GM23338 (cell line): ENCODE results near the gene CXorf49. TPM values are rescaled to one million over a fixed set of nuclear protein-coding genes. Genes with fewer than 3 reads are reported as not detected.
"Not testable (repeated sequence)": the region's sequence is repeated elsewhere in the genome, so short reads cannot be mapped to it uniquely, and the experiment has no call there.

Experiments
- ATAC-seq: fragments of 200-7000 bp; cut with Tn5 transposase; 3 replicates; pipeline ENCODE4 v1.9.1; 2020
- DNase-seq: peaks from one replicate; pipeline ENCODE4 v3.0.0-alpha.2; 2015; ENCODE audit warnings: low spot score
- H2AFZ ChIP-seq: fragments of 200-600 bp; sonication (generic); 2 replicates; pipeline ENCODE4 v1.8.0; 2016; ENCODE audit warnings: antibody characterized with exemption, mild to moderate bottlenecking, moderate library complexity
- H3F3A ChIP-seq: fragments of 200-600 bp; sonication (generic); replicated peaks from 2 replicates; pipeline ENCODE4 v1.8.0; 2017; ENCODE audit warnings: antibody characterized with exemption, mixed run types, low read depth
- H3K27ac ChIP-seq: fragments of 200-600 bp; sonication (generic); 2 replicates; pipeline ENCODE4 v1.6.1; 2016; ENCODE audit warnings: low read depth
- H3K27me3 ChIP-seq: fragments of 200-600 bp; sonication (generic); 2 replicates; pipeline ENCODE4 v1.8.0; 2016; ENCODE audit warnings: mild to moderate bottlenecking, mixed run types, moderate library complexity; ENCODE audit not compliant: insufficient read depth
- H3K36me3 ChIP-seq: fragments of 200-600 bp; sonication (generic); 2 replicates; pipeline ENCODE4 v1.8.0; 2016; ENCODE audit warnings: mild to moderate bottlenecking; ENCODE audit not compliant: insufficient read depth
- H3K4me1 ChIP-seq: fragments of 200-600 bp; sonication (generic); 2 replicates; pipeline ENCODE4 v1.8.0; 2016; ENCODE audit warnings: mild to moderate bottlenecking, moderate library complexity; ENCODE audit not compliant: insufficient read depth
- H3K4me2 ChIP-seq: fragments of 200-600 bp; sonication (generic); 2 replicates; pipeline ENCODE4 v1.7.1; 2017; ENCODE audit warnings: mixed run types
- H3K4me3 ChIP-seq: fragments of 200-600 bp; sonication (generic); 2 replicates; pipeline ENCODE4 v1.6.1; 2016; ENCODE audit warnings: mixed run types
- H3K79me2 ChIP-seq: fragments of 200-600 bp; sonication (generic); replicated peaks from 2 replicates; pipeline ENCODE4 v1.8.0; 2017; ENCODE audit warnings: mild to moderate bottlenecking; ENCODE audit not compliant: insufficient read depth
- H3K9me2 ChIP-seq: fragments of 200-600 bp; sonication (generic); 2 replicates; pipeline ENCODE4 v1.8.0; 2017; ENCODE audit not compliant: insufficient read depth
- H4K20me1 ChIP-seq: fragments of 200-600 bp; sonication (generic); replicated peaks from 2 replicates; pipeline ENCODE4 v1.8.0; 2017; ENCODE audit warnings: mild to moderate bottlenecking; ENCODE audit not compliant: insufficient read depth
- H3K27ac Mint-ChIP-seq: 2 replicates; pipeline ENCODE4 v1.8.0; 2020; ENCODE audit warnings: inconsistent platforms, mild to moderate bottlenecking, moderate library complexity, mixed read lengths
- H3K27me3 Mint-ChIP-seq: 3 replicates; pipeline ENCODE4 v1.8.0; 2022; ENCODE audit warnings: low read depth, mild to moderate bottlenecking, moderate library complexity, mixed read lengths, inconsistent platforms; ENCODE audit not compliant: insufficient read depth, poor library complexity
- H3K36me3 Mint-ChIP-seq: 3 replicates; pipeline ENCODE4 v1.8.0; 2021; ENCODE audit warnings: low read depth, mild to moderate bottlenecking, inconsistent platforms, moderate library complexity, mixed read lengths
- H3K4me1 Mint-ChIP-seq: 3 replicates; pipeline ENCODE4 v1.8.0; 2020; ENCODE audit warnings: mild to moderate bottlenecking, inconsistent platforms, mixed read lengths
- H3K4me3 Mint-ChIP-seq: 3 replicates; pipeline ENCODE4 v1.8.0; 2021; ENCODE audit warnings: moderate library complexity, mild to moderate bottlenecking, inconsistent platforms, mixed read lengths
- H3K9me3 Mint-ChIP-seq: 3 replicates; pipeline ENCODE4 v1.8.0; 2020; ENCODE audit warnings: moderate library complexity, mild to moderate bottlenecking, inconsistent platforms, mixed read lengths
- CREB1 ChIP-seq: fragments of 250-450 bp; sonication (Bioruptor Pico); IDR thresholded peaks from 2 replicates; pipeline ENCODE4 v1.5.0; 2020; ENCODE audit warnings: low read depth, mild to moderate bottlenecking, moderate library complexity
- EZH2 ChIP-seq: fragments of 200-600 bp; sonication (generic); IDR thresholded peaks from one replicate; pipeline ENCODE4 v1.8.0; 2017; ENCODE audit warnings: antibody characterized with exemption, mild to moderate bottlenecking, low read depth; ENCODE audit not compliant: unreplicated experiment
- EZH2phosphoT487 ChIP-seq: fragments of 200-600 bp; sonication (generic); IDR thresholded peaks from one replicate; pipeline ENCODE4 v1.8.1; 2018; ENCODE audit warnings: antibody characterized with exemption; ENCODE audit not compliant: unreplicated experiment
- JUNB ChIP-seq: IDR thresholded peaks from one replicate; pipeline ENCODE4 v1.6.1; 2016; ENCODE audit warnings: antibody characterized with exemption; ENCODE audit not compliant: unreplicated experiment
- NANOG ChIP-seq: IDR thresholded peaks from 2 replicates; pipeline ENCODE4 v1.6.1; 2016; ENCODE audit warnings: antibody characterized with exemption, borderline replicate concordance
- POLR2AphosphoS5 ChIP-seq: IDR thresholded peaks from 2 replicates; pipeline ENCODE4 v1.6.1; 2016; ENCODE audit warnings: antibody characterized with exemption, low read depth
- ZNF114 ChIP-seq: fragments of 250-450 bp; sonication (Bioruptor Pico); IDR thresholded peaks from 2 replicates; pipeline ENCODE4 v1.5.0; 2020; ENCODE audit warnings: mild to moderate bottlenecking, moderate library complexity
- ZNF331 ChIP-seq: fragments of 250-450 bp; sonication (Bioruptor Pico); IDR thresholded peaks from 2 replicates; pipeline ENCODE4 v1.5.0; 2020; ENCODE audit warnings: low read depth, mild to moderate bottlenecking, moderate library complexity
- polyA plus RNA-seq: library from polyadenylated mRNA; unstranded; fragments of >200 nt; fragmentation: Nextera tagmentation; extraction: Ambion mirVana; gene quantifications from 2 replicates; pipeline ENCODE4 v1.2.1, GENCODE V29; 2016
- total RNA-seq: library from RNA; depleted of rRNA; stranded (reverse); fragments of >200 nt; shearing (Covaris generic); gene quantifications from 2 replicates; pipeline ENCODE4 v1.2.3, GENCODE V29; 2014
- TF ChIP-seq, protein P1 (sequence below), 2 experiments: fragments of 200-600 bp in 1 of 2; sonication (generic) in 1 of 2; conservative IDR thresholded peaks; 2 replicates each; pipeline versions ENCODE4 v1.5.1 to v1.6.1; 2016 to 2017; ENCODE audit warnings: antibody characterized with exemption in 2 of 2, low read depth in 2 of 2, mild to moderate bottlenecking in 2 of 2, moderate library complexity in 1 of 2
- TF ChIP-seq, protein P2 (sequence below): IDR thresholded peaks from 2 replicates; pipeline ENCODE4 v1.6.1; 2016; ENCODE audit warnings: antibody characterized with exemption

Gene CXorf49
- total and polyA plus RNA-seq, 2 experiments from 2014 or later = not detected

- H3K36me3 Mint-ChIP-seq = not testable (repeated sequence)
- TF ChIP-seq, protein P1, sequence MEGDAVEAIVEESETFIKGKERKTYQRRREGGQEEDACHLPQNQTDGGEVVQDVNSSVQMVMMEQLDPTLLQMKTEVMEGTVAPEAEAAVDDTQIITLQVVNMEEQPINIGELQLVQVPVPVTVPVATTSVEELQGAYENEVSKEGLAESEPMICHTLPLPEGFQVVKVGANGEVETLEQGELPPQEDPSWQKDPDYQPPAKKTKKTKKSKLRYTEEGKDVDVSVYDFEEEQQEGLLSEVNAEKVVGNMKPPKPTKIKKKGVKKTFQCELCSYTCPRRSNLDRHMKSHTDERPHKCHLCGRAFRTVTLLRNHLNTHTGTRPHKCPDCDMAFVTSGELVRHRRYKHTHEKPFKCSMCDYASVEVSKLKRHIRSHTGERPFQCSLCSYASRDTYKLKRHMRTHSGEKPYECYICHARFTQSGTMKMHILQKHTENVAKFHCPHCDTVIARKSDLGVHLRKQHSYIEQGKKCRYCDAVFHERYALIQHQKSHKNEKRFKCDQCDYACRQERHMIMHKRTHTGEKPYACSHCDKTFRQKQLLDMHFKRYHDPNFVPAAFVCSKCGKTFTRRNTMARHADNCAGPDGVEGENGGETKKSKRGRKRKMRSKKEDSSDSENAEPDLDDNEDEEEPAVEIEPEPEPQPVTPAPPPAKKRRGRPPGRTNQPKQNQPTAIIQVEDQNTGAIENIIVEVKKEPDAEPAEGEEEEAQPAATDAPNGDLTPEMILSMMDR (conservative IDR thresholded peaks at IDR 0.05; ENCODE audit: low read depth in 2 of 2) = peak; percentile 36 to 78; a peak in 3 of 4 replicates
These were observed 48.1 kb downstream of the CXorf49 start for GRCh38 chrX:71669947-71670346.

GRCh38 chrX:71669492-71669891, 48.6 kb downstream of the CXorf49 start:
- H3K27me3 ChIP-seq = no peaks in the 10 kb centered on the region
- H3K4me3 ChIP-seq = no peak overlapping the region
- Mint-ChIP-seq H3K4me1 (no peaks in the 10 kb centered on the region; the same call in 2 of the 3 replicates), H3K9me3 (peaks cover 2% of the 10 kb centered on the region; the same call in 1 of the 3 replicates), H3K4me3 (no peak overlapping the region), H3K27ac (no peak overlapping the region), H3K27me3 (peaks cover 6% of the 10 kb centered on the region), H3K36me3 (no peaks in the 10 kb centered on the region; the same call in 2 of the 3 replicates)
- H3K9me2 ChIP-seq = no peaks in the 10 kb centered on the region
- H4K20me1 ChIP-seq = no peaks in the 10 kb centered on the region
- H3F3A ChIP-seq = no peaks in the 10 kb centered on the region
- H3K36me3 ChIP-seq = no peaks in the 10 kb centered on the region
- no peaks in the 10 kb centered on the region for H3K79me2 ChIP-seq
- H3K4me1 ChIP-seq = no peaks in the 10 kb centered on the region
- DNase-seq = no peak
- H2AFZ ChIP-seq = no peak overlapping the region
- no peak overlapping the region for H3K27ac ChIP-seq
- TF ChIP-seq, protein P2, sequence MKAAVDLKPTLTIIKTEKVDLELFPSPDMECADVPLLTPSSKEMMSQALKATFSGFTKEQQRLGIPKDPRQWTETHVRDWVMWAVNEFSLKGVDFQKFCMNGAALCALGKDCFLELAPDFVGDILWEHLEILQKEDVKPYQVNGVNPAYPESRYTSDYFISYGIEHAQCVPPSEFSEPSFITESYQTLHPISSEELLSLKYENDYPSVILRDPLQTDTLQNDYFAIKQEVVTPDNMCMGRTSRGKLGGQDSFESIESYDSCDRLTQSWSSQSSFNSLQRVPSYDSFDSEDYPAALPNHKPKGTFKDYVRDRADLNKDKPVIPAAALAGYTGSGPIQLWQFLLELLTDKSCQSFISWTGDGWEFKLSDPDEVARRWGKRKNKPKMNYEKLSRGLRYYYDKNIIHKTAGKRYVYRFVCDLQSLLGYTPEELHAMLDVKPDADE = no peak
- TF ChIP-seq NANOG (no peak), CREB1 (no peak), ZNF114 (CRISPR knock-in tag) (no peak), POLR2AphosphoS5 (no peak), ZNF331 (CRISPR knock-in tag) (no peak), EZH2phosphoT487 (no peak), JUNB (no peak), EZH2 (no peak)
- TF ChIP-seq, protein P1 (conservative IDR thresholded peaks at IDR 0.05; ENCODE audit: low read depth in 2 of 2) = no peak
- H3K4me2 ChIP-seq = no peak overlapping the region
- no peak for ATAC-seq

More at GRCh38 chrX:71669947-71670346, 48.1 kb downstream of the CXorf49 start:
- H3K4me3 Mint-ChIP-seq, H3K9me3 Mint-ChIP-seq, H3K36me3 ChIP-seq, H3K27ac ChIP-seq, H3K27ac Mint-ChIP-seq, H3F3A ChIP-seq, H3K27me3 Mint-ChIP-seq, H2AFZ ChIP-seq, H3K9me2 ChIP-seq, H3K4me2 ChIP-seq, H3K4me1 ChIP-seq, H4K20me1 ChIP-seq, H3K79me2 ChIP-seq, H3K4me3 ChIP-seq, H3K27me3 ChIP-seq, H3K4me1 Mint-ChIP-seq: not testable (repeated sequence)
- DNase-seq (peak; percentile 65), ATAC-seq (peak; percentile 99)
